ENCODE data around the gene GYPA.
"Not testable (repeated sequence)": the region's sequence is repeated elsewhere in the genome, so short reads cannot be mapped to it uniquely, and the experiment has no call there.

The GYPA gene

GRCh38 chr4:144123982-144124635 lies 16.4 kb downstream of the GYPA start:
- not testable (repeated sequence) for H3K36me3 ChIP-seq (ENCODE audit: control insufficient read depth, insufficient read depth, low read length); H3K9ac ChIP-seq (ENCODE audit: low read length)

DNA sequence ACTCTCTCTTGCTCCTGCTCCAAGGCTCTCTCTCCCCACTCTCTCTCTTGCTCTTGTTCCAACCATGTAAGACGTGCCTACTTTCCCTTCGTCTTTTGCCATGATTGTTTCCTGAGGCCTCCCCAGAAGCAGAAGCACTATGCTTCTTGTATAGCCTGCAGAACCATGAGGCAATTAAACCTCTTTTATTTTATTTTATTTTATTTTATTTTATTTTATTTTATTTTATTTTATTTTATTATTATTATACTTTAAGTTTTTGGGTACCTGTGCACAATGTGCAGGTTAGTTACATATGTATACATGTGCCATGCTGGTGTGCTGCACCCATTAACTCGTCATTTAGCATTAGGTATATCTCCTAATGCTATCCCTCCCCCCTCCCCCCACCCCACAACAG lies 17.2 kb downstream of the GYPA start:
- not testable (repeated sequence) for H3K4me1 ChIP-seq (ENCODE audit: control insufficient read depth, insufficient read depth, low read length); H3K27me3 ChIP-seq (ENCODE audit: control insufficient read depth, insufficient read depth, low read length); H3K4me3 ChIP-seq (ENCODE audit: low read length); H3K9ac ChIP-seq (ENCODE audit: low read length); H3K36me3 ChIP-seq (ENCODE audit: control insufficient read depth, insufficient read depth, low read length); H3K9me3 ChIP-seq (ENCODE audit: control insufficient read depth, low read length)

More at GRCh38 chr4:144123982-144124635, 16.4 kb downstream of the GYPA start:
- H3K4me3 ChIP-seq (ENCODE audit: low read length); H3K27me3 ChIP-seq (ENCODE audit: control insufficient read depth, insufficient read depth, low read length); H3K9me3 ChIP-seq (ENCODE audit: control insufficient read depth, low read length); H3K4me1 ChIP-seq (ENCODE audit: control insufficient read depth, insufficient read depth, low read length): not testable (repeated sequence)

DNA sequence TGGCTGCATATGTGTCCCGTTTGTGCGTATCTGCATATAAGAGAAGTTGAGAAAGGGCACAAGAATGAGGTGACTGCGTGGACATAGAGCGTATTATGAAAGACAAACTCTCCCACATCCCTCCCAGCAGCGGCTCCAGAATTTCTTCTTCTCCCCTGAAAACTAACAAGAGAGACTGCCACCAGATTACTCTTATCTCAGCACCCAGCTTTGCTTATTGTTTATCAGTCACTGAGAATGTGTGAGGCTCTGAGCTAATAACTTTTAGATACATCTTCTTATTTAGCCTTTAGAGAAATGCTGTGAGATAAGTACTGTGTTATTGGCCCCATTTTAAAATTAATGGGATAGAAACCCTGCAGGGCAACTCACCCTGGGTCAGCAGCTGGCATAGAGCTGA lies 20.8 kb downstream of the GYPA start:
- H3K9me3 ChIP-seq (ENCODE audit: control insufficient read depth, low read length); H3K27me3 ChIP-seq (ENCODE audit: control insufficient read depth, insufficient read depth, low read length); H3K36me3 ChIP-seq (ENCODE audit: control insufficient read depth, insufficient read depth, low read length); H3K4me3 ChIP-seq (ENCODE audit: low read length); H3K4me1 ChIP-seq (ENCODE audit: control insufficient read depth, insufficient read depth, low read length); H3K9ac ChIP-seq (ENCODE audit: low read length): not testable (repeated sequence)

GRCh38 chr4:144115519-144115918 lies 25.0 kb downstream of the GYPA start:
- Histone ChIP-seq H3K4me1 (ENCODE audit: control insufficient read depth, insufficient read depth, low read length) (no peaks in the 10 kb centered on the region), H3K27me3 (ENCODE audit: control insufficient read depth, insufficient read depth, low read length) (no peaks in the 10 kb centered on the region), H3K36me3 (ENCODE audit: control insufficient read depth, insufficient read depth, low read length) (no peaks in the 10 kb centered on the region), H3K4me3 (ENCODE audit: low read length) (no peak overlapping the region), H3K9ac (ENCODE audit: low read length) (no peak overlapping the region), H3K9me3 (ENCODE audit: control insufficient read depth, low read length) (no peaks in the 10 kb centered on the region)

DNA sequence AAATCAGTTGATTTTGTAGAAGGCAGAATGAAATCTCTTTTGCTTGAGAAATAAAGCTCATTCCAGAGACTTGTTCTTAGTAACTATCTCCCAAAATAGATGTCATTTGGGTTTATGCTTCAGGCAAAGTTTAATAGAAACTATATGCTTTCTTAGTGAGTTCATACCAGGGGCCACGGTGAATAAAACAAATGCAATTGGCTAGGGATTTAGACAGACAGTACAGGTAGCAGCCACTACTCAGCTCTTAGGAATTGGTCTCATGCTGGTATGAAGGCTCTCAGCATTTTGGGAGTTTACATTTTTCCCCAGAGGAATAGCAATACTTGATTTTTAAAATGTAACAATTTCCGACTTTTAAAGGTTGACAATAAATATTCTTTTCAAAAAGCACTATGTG lies 27.0 kb downstream of the GYPA start:
- Histone ChIP-seq H3K36me3 (ENCODE audit: control insufficient read depth, insufficient read depth, low read length) (no peaks in the 10 kb centered on the region), H3K9ac (ENCODE audit: low read length) (no peak overlapping the region), H3K4me1 (ENCODE audit: control insufficient read depth, insufficient read depth, low read length) (no peaks in the 10 kb centered on the region), H3K4me3 (ENCODE audit: low read length) (no peak overlapping the region), H3K9me3 (ENCODE audit: control insufficient read depth, low read length) (no peaks in the 10 kb centered on the region), H3K27me3 (ENCODE audit: control insufficient read depth, insufficient read depth, low read length) (no peaks in the 10 kb centered on the region)

- Histone ChIP-seq H3K4me3 (ENCODE audit: low read length) (no peak overlapping the region), H3K4me1 (ENCODE audit: control insufficient read depth, insufficient read depth, low read length) (no peaks in the 10 kb centered on the region), H3K36me3 (ENCODE audit: control insufficient read depth, insufficient read depth, low read length) (no peaks in the 10 kb centered on the region), H3K27me3 (ENCODE audit: control insufficient read depth, insufficient read depth, low read length) (no peaks in the 10 kb centered on the region), H3K9me3 (ENCODE audit: control insufficient read depth, low read length) (no peaks in the 10 kb centered on the region), H3K9ac (ENCODE audit: low read length) (no peak overlapping the region)
Observed at GRCh38 chr4:144104509-144105130, 35.9 kb downstream of the GYPA start.

DNA sequence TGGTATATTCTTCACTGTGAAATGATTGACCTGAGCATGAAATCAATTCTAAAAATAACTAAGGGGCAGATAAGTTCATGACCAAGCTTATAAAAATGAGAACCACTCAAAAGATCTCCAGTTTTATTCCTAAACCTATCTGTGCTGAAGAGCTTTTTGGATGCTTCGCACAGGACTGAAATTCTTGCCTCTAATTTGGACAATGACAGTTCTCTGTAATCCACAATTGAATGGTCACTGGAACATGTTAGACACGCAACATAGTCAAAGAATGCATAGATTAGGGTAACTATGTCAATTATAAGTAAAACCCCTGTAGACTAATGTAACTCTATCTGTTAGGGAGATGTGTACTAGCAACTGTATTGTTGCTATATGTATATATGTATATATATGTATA lies 42.7 kb downstream of the GYPA start:
- not testable (repeated sequence) for H3K4me3 ChIP-seq (ENCODE audit: low read length); H3K27me3 ChIP-seq (ENCODE audit: control insufficient read depth, insufficient read depth, low read length)

GRCh38 chr4:144093995-144094394 lies 46.5 kb downstream of the GYPA start:
- not testable (repeated sequence) for H3K27me3 ChIP-seq (ENCODE audit: control insufficient read depth, insufficient read depth, low read length); H3K36me3 ChIP-seq (ENCODE audit: control insufficient read depth, insufficient read depth, low read length); H3K4me3 ChIP-seq (ENCODE audit: low read length); H3K4me1 ChIP-seq (ENCODE audit: control insufficient read depth, insufficient read depth, low read length); H3K9me3 ChIP-seq (ENCODE audit: control insufficient read depth, low read length); H3K9ac ChIP-seq (ENCODE audit: low read length)

More for the DNA sequence above, 42.7 kb downstream of the GYPA start:
- not testable (repeated sequence) for H3K9me3 ChIP-seq (ENCODE audit: control insufficient read depth, low read length); H3K36me3 ChIP-seq (ENCODE audit: control insufficient read depth, insufficient read depth, low read length); H3K9ac ChIP-seq (ENCODE audit: low read length); H3K4me1 ChIP-seq (ENCODE audit: control insufficient read depth, insufficient read depth, low read length)

- not testable (repeated sequence) for H3K36me3 ChIP-seq (ENCODE audit: control insufficient read depth, insufficient read depth, low read length); H3K9ac ChIP-seq (ENCODE audit: low read length); H3K9me3 ChIP-seq (ENCODE audit: control insufficient read depth, low read length); H3K4me3 ChIP-seq (ENCODE audit: low read length); H3K4me1 ChIP-seq (ENCODE audit: control insufficient read depth, insufficient read depth, low read length); H3K27me3 ChIP-seq (ENCODE audit: control insufficient read depth, insufficient read depth, low read length)
Observed at GRCh38 chr4:144091181-144091580, 49.3 kb downstream of the GYPA start.

DNA sequence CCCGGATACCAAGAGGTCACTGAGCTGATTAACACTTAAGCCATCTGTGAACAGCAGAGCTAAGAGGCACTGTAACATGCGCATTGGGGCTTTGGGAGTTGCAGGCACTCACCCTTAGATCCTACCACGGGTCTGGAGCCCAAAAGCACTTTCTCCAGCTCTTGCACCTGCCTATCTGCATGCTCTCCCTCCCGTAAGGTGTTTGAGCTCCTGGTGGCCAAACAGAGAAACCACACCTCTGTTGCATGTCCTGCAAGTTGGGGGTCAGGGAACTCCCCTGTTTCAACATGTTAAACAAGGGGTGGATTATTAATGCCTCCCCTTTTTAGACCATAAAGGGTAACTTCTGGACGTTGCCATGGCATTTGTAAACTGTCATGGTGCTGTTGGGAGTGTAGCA lies 49.8 kb downstream of the GYPA start:
- H3K4me3 ChIP-seq (ENCODE audit: low read length), result no peak overlapping the region
- no peaks in the 10 kb centered on the region for H3K27me3 ChIP-seq (ENCODE audit: control insufficient read depth, insufficient read depth, low read length)
- H3K9me3 ChIP-seq (ENCODE audit: control insufficient read depth, low read length), result no peaks in the 10 kb centered on the region
- H3K36me3 ChIP-seq (ENCODE audit: control insufficient read depth, insufficient read depth, low read length), result no peaks in the 10 kb centered on the region
- H3K4me1 ChIP-seq (ENCODE audit: control insufficient read depth, insufficient read depth, low read length), result no peaks in the 10 kb centered on the region
- no peak overlapping the region for H3K9ac ChIP-seq (ENCODE audit: low read length)

DNA sequence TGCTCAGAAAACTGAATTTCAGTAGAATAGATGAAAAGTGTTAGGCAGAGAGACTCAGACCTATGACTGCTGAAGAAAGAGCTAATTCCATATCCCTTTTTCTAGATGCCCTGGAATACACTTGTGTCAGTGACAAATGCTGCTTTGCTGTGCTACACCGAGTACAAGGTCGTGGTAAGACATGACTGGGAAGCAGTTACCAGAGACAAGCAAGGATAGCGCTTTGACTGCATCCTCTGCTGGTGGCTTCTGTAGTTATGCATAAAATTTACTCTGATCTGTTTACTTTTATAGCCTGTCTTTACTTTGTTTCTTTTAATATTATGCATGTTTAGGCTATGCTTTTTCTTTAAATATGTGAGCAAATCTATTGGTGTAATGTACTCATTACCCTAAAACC lies 58.5 kb downstream of the GYPA start:
- not testable (repeated sequence) for H3K9ac ChIP-seq (ENCODE audit: low read length); H3K4me1 ChIP-seq (ENCODE audit: control insufficient read depth, insufficient read depth, low read length); H3K36me3 ChIP-seq (ENCODE audit: control insufficient read depth, insufficient read depth, low read length); H3K9me3 ChIP-seq (ENCODE audit: control insufficient read depth, low read length); H3K27me3 ChIP-seq (ENCODE audit: control insufficient read depth, insufficient read depth, low read length); H3K4me3 ChIP-seq (ENCODE audit: low read length)

GRCh38 chr4:144080135-144080534 lies 60.4 kb downstream of the GYPA start:
- H3K36me3 ChIP-seq (ENCODE audit: control insufficient read depth, insufficient read depth, low read length); H3K9me3 ChIP-seq (ENCODE audit: control insufficient read depth, low read length); H3K4me3 ChIP-seq (ENCODE audit: low read length); H3K9ac ChIP-seq (ENCODE audit: low read length); H3K27me3 ChIP-seq (ENCODE audit: control insufficient read depth, insufficient read depth, low read length); H3K4me1 ChIP-seq (ENCODE audit: control insufficient read depth, insufficient read depth, low read length): not testable (repeated sequence)

GRCh38 chr4:144078746-144079145 lies 61.8 kb downstream of the GYPA start:
- H3K4me3 ChIP-seq (ENCODE audit: low read length); H3K36me3 ChIP-seq (ENCODE audit: control insufficient read depth, insufficient read depth, low read length); H3K9me3 ChIP-seq (ENCODE audit: control insufficient read depth, low read length); H3K4me1 ChIP-seq (ENCODE audit: control insufficient read depth, insufficient read depth, low read length); H3K27me3 ChIP-seq (ENCODE audit: control insufficient read depth, insufficient read depth, low read length); H3K9ac ChIP-seq (ENCODE audit: low read length): not testable (repeated sequence)

All from mucosa of stomach (tissue), 1 donor.